Activated naive CD8-positive, alpha-beta T cell treated with anti-CD3 and anti-CD28 coated beads, Interleukin-2, amount 50 U/mL, for 24 hours (primary cell): ENCODE measurements around the gene GNAI3.

Experiments
- ATAC-seq: fragments of 150-1000 bp; cut with Tn5 transposase; one replicate; pipeline ENCODE4 v1.10.0; 2021
- DNase-seq: peaks from one replicate; pipeline ENCODE4 v3.0.0; 2021
- H3K27ac Mint-ChIP-seq: one replicate; pipeline ENCODE4 v1.8.0; 2021; ENCODE audit warnings: mild to moderate bottlenecking, mixed read lengths
- H3K27me3 Mint-ChIP-seq: one replicate; pipeline ENCODE4 v1.8.0; 2021; ENCODE audit warnings: mixed read lengths
- H3K36me3 Mint-ChIP-seq: one replicate; pipeline ENCODE4 v1.8.0; 2021; ENCODE audit warnings: low read depth, mixed read lengths
- H3K4me1 Mint-ChIP-seq: one replicate; pipeline ENCODE4 v1.8.0; 2021; ENCODE audit warnings: mixed read lengths
- H3K4me3 Mint-ChIP-seq: one replicate; pipeline ENCODE4 v1.8.0; 2021; ENCODE audit warnings: mild to moderate bottlenecking, moderate library complexity, mixed read lengths
- H3K9me3 Mint-ChIP-seq: one replicate; pipeline ENCODE4 v1.8.0; 2021; ENCODE audit warnings: mixed read lengths

GNAI3 gene

GRCh38 chr1:109532365-109533136 lies 15.9 kb upstream of the GNAI3 start:
- peak overlapping the region; percentile 82 for H3K27ac Mint-ChIP-seq

GRCh38 chr1:109534307-109534858 lies 14.0 kb upstream of the GNAI3 start:
- H3K27ac Mint-ChIP-seq = no peak overlapping the region
- H3K27me3 Mint-ChIP-seq = no peaks in the 10 kb centered on the region
- H3K9me3 Mint-ChIP-seq = no peaks in the 10 kb centered on the region
- no peak overlapping the region for H3K4me3 Mint-ChIP-seq
- H3K36me3 Mint-ChIP-seq = no peaks in the 10 kb centered on the region
- DNase-seq = no peak
- peaks cover 20% of the 10 kb centered on the region for H3K4me1 Mint-ChIP-seq
- ATAC-seq = no peak

More at GRCh38 chr1:109532365-109533136, 15.9 kb upstream of the GNAI3 start:
- Mint-ChIP-seq H3K27me3 (no peaks in the 10 kb centered on the region), H3K4me1 (peaks cover 20% of the 10 kb centered on the region), H3K9me3 (no peaks in the 10 kb centered on the region), H3K4me3 (peak overlapping the region; percentile 45), H3K36me3 (no peaks in the 10 kb centered on the region)
- peak; percentile 93 for DNase-seq
- ATAC-seq = peak; percentile 90

- no peak overlapping the region for H3K4me3 Mint-ChIP-seq
- no peaks in the 10 kb centered on the region for H3K9me3 Mint-ChIP-seq
- H3K36me3 Mint-ChIP-seq = no peaks in the 10 kb centered on the region
- ATAC-seq = no peak
- no peaks in the 10 kb centered on the region for H3K27me3 Mint-ChIP-seq
- no peak for DNase-seq
- H3K27ac Mint-ChIP-seq = no peak overlapping the region
- peaks cover 20% of the 10 kb centered on the region for H3K4me1 Mint-ChIP-seq
Observed at GRCh38 chr1:109535481-109535880, 12.9 kb upstream of the GNAI3 start.

GRCh38 chr1:109535971-109536491 lies 12.4 kb upstream of the GNAI3 start:
- no peak for DNase-seq
- Mint-ChIP-seq H3K27me3 (no peaks in the 10 kb centered on the region), H3K36me3 (no peaks in the 10 kb centered on the region), H3K27ac (no peak overlapping the region), H3K9me3 (no peaks in the 10 kb centered on the region), H3K4me1 (peaks cover 17% of the 10 kb centered on the region), H3K4me3 (no peak overlapping the region)
- ATAC-seq = no peak

GRCh38 chr1:109537450-109538178 lies 10.8 kb upstream of the GNAI3 start:
- H3K4me1 Mint-ChIP-seq = peaks cover 3% of the 10 kb centered on the region
- no peak overlapping the region for H3K4me3 Mint-ChIP-seq
- ATAC-seq (no peak), DNase-seq (no peak)
- no peaks in the 10 kb centered on the region for H3K9me3 Mint-ChIP-seq
- no peaks in the 10 kb centered on the region for H3K36me3 Mint-ChIP-seq
- H3K27me3 Mint-ChIP-seq = no peaks in the 10 kb centered on the region
- H3K27ac Mint-ChIP-seq = no peak overlapping the region

GRCh38 chr1:109538827-109539555 lies 9.4 kb upstream of the GNAI3 start:
- no peak for DNase-seq
- Mint-ChIP-seq H3K4me3 (no peak overlapping the region), H3K36me3 (no peaks in the 10 kb centered on the region), H3K27ac (no peak overlapping the region), H3K4me1 (no peaks in the 10 kb centered on the region), H3K9me3 (no peaks in the 10 kb centered on the region), H3K27me3 (no peaks in the 10 kb centered on the region)
- ATAC-seq = no peak

- no peaks in the 10 kb centered on the region for H3K9me3 Mint-ChIP-seq
- no peaks in the 10 kb centered on the region for H3K27me3 Mint-ChIP-seq
- H3K27ac Mint-ChIP-seq = no peak within 1 kb of the TSS
- peaks cover 2% of the 10 kb centered on the region for H3K4me1 Mint-ChIP-seq
- ATAC-seq (no peak), DNase-seq (no peak)
- H3K36me3 Mint-ChIP-seq = no peaks in the 10 kb centered on the region
- no peak within 1 kb of the TSS for H3K4me3 Mint-ChIP-seq
Observed at GRCh38 chr1:109539676-109540075, 8.7 kb upstream of the GNAI3 start, which contains the start of gene GPR61. TSS of gene GPR61 (plus strand) at chr1:109539872. CDS start at chr1:109543023, 3,151 bp downstream.

- ATAC-seq = no peak
- H3K36me3 Mint-ChIP-seq = no peaks in the 10 kb centered on the region
Observed at GRCh38 chr1:109541102-109541501, 7.3 kb upstream of the GNAI3 start.

GRCh38 chr1:109542657-109543056 lies 5.8 kb upstream of the GNAI3 start:
- no peak for ATAC-seq
- Mint-ChIP-seq H3K27ac (no peak overlapping the region), H3K9me3 (no peaks in the 10 kb centered on the region), H3K4me1 (peaks cover 17% of the 10 kb centered on the region), H3K27me3 (no peaks in the 10 kb centered on the region), H3K4me3 (no peak overlapping the region), H3K36me3 (no peaks in the 10 kb centered on the region)
- no peak for DNase-seq

More at GRCh38 chr1:109541102-109541501, 7.3 kb upstream of the GNAI3 start:
- Mint-ChIP-seq H3K27me3 (no peaks in the 10 kb centered on the region), H3K9me3 (no peaks in the 10 kb centered on the region), H3K4me1 (peaks cover 2% of the 10 kb centered on the region), H3K27ac (no peak overlapping the region), H3K4me3 (no peak overlapping the region)
- no peak for DNase-seq

GRCh38 chr1:109543283-109543987 lies 5.0 kb upstream of the GNAI3 start:
- no peaks in the 10 kb centered on the region for H3K9me3 Mint-ChIP-seq
- no peak overlapping the region for H3K4me3 Mint-ChIP-seq
- no peaks in the 10 kb centered on the region for H3K27me3 Mint-ChIP-seq
- DNase-seq = no peak
- no peak overlapping the region for H3K27ac Mint-ChIP-seq
- H3K36me3 Mint-ChIP-seq = no peaks in the 10 kb centered on the region
- peaks cover 19% of the 10 kb centered on the region for H3K4me1 Mint-ChIP-seq
- no peak for ATAC-seq

GRCh38 chr1:109543988-109544735 lies 4.3 kb upstream of the GNAI3 start:
- H3K4me3 Mint-ChIP-seq = no peak overlapping the region
- no peak overlapping the region for H3K27ac Mint-ChIP-seq
- ATAC-seq (no peak), DNase-seq (no peak)
- H3K27me3 Mint-ChIP-seq = no peaks in the 10 kb centered on the region
- no peaks in the 10 kb centered on the region for H3K9me3 Mint-ChIP-seq
- peaks cover 24% of the 10 kb centered on the region for H3K4me1 Mint-ChIP-seq
- peaks cover 3% of the 10 kb centered on the region for H3K36me3 Mint-ChIP-seq

GRCh38 chr1:109546311-109547109 lies 1.9 kb upstream of the GNAI3 start:
- H3K4me1 Mint-ChIP-seq = peaks cover 43% of the 10 kb centered on the region
- peak; percentile 93 for DNase-seq

More at GRCh38 chr1:109546311-109547109, 1.9 kb upstream of the GNAI3 start:
- Mint-ChIP-seq H3K36me3 (peaks cover 4% of the 10 kb centered on the region), H3K27me3 (no peaks in the 10 kb centered on the region), H3K4me3 (peak overlapping the region; percentile 95), H3K9me3 (no peaks in the 10 kb centered on the region), H3K27ac (peak overlapping the region; percentile 96)
- ATAC-seq = peak; percentile 34
